Measurements from ENCODE around the gene OSBPL10. TPM values are rescaled to one million over a fixed set of nuclear protein-coding genes. Genes with fewer than 3 reads are reported as not detected.
A peak's percentile ranks its signal among the peaks of the same experiment; 100 is the strongest.

OSBPL10 gene
- total and polyA plus RNA-seq, 2 donors (not counting 1 experiment from before 2014, with no cell fraction given): 7.1 to 7.5 TPM

DNA sequence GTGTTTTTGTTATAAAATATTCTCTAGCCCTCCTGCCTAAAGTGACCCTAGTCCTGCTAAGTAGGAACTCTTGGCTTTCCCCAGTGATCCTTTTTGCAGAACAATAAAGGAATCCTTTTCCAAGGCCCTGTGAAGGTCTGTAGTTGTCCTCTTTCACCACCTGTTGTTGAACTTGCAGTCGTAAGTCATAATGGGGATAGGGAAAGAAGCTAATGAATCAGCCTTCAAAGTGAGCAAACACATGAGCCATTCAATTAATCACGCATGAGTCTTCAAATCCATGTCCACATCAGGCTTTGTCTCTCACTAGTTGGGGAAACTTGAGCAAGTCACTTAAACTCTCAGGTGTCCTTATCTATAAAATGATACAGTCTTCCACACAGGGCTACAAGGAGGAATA lies 28.0 kb upstream of the OSBPL10 start:
- H3K27ac ChIP-seq (ENCODE audit: insufficient read depth, low read length): no peak overlapping the region
- H3K36me3 ChIP-seq (ENCODE audit: control insufficient read depth, insufficient read depth, low read length): no peaks in the 10 kb centered on the region
- no peak for TF ChIP-seq EZH2 (IDR thresholded peaks at IDR 0.05; ENCODE audit: low read length, missing control alignments)
- no peak for TF ChIP-seq CTCF (conservative IDR thresholded peaks at IDR 0.05 in 1 of 2, IDR thresholded peaks at IDR 0.05 in 1 of 2; ENCODE audit: low read depth in 1 of 2, low read length in 2 of 2)
- H2AFZ ChIP-seq (ENCODE audit: low read length): no peak overlapping the region
- DNase-seq (ENCODE audit: low read depth in 2 of 2): peak in 1 of 2 donors; percentile 51
- no peak overlapping the region for H3K4me3 ChIP-seq (replicated peaks in 1 of 4; ENCODE audit: control extremely low read depth in 1 of 4, insufficient read depth in 1 of 4, low read depth in 3 of 4, low read length in 4 of 4)
- H3K27me3 ChIP-seq (ENCODE audit: control insufficient read depth, insufficient read depth, low read length): no peaks in the 10 kb centered on the region
- H3K9ac ChIP-seq (ENCODE audit: insufficient read depth, low read length): no peak overlapping the region
- no peaks in the 10 kb centered on the region for H3K79me2 ChIP-seq (ENCODE audit: control insufficient read depth, insufficient read depth, low read length)
- no peaks in the 10 kb centered on the region for H3K9me3 ChIP-seq (ENCODE audit: control insufficient read depth, insufficient read depth, low read depth, low read length)
- H3K4me2 ChIP-seq (ENCODE audit: extremely low read depth, insufficient read depth, low read length): no peak overlapping the region
- no peaks in the 10 kb centered on the region for H3K4me1 ChIP-seq (ENCODE audit: control insufficient read depth, extremely low read depth, insufficient read depth, low read length)
- H4K20me1 ChIP-seq (ENCODE audit: control insufficient read depth, extremely low read depth, insufficient read depth, low read length): no peaks in the 10 kb centered on the region

- Histone ChIP-seq H3K9me3 (ENCODE audit: control insufficient read depth, insufficient read depth, low read depth, low read length) (no peaks in the 10 kb centered on the region), H4K20me1 (ENCODE audit: control insufficient read depth, extremely low read depth, insufficient read depth, low read length) (no peaks in the 10 kb centered on the region), H3K36me3 (ENCODE audit: control insufficient read depth, insufficient read depth, low read length) (no peaks in the 10 kb centered on the region), H3K79me2 (ENCODE audit: control insufficient read depth, insufficient read depth, low read length) (no peaks in the 10 kb centered on the region), H3K27me3 (ENCODE audit: control insufficient read depth, insufficient read depth, low read length) (peaks cover 2% of the 10 kb centered on the region), H3K9ac (ENCODE audit: insufficient read depth, low read length) (no peak overlapping the region), H3K4me1 (ENCODE audit: control insufficient read depth, extremely low read depth, insufficient read depth, low read length) (no peaks in the 10 kb centered on the region), H3K4me2 (ENCODE audit: extremely low read depth, insufficient read depth, low read length) (no peak overlapping the region), H2AFZ (ENCODE audit: low read length) (no peak overlapping the region), H3K4me3 (replicated peaks in 1 of 4; ENCODE audit: control extremely low read depth in 1 of 4, insufficient read depth in 1 of 4, low read depth in 3 of 4, low read length in 4 of 4) (no peak overlapping the region), H3K27ac (ENCODE audit: insufficient read depth, low read length) (no peak overlapping the region)
- no peak for DNase-seq (ENCODE audit: low read depth in 2 of 2)
- TF ChIP-seq EZH2 (IDR thresholded peaks at IDR 0.05; ENCODE audit: low read length, missing control alignments) (no peak), CTCF (conservative IDR thresholded peaks at IDR 0.05 in 1 of 2, IDR thresholded peaks at IDR 0.05 in 1 of 2; ENCODE audit: low read depth in 1 of 2, low read length in 2 of 2) (no peak)
Measured at GRCh38 chr3:32004113-32004765, 23.2 kb upstream of the OSBPL10 start.

- no peaks in the 10 kb centered on the region for H3K9me3 ChIP-seq (ENCODE audit: control insufficient read depth, insufficient read depth, low read depth, low read length)
- peaks cover 2% of the 10 kb centered on the region for H3K27me3 ChIP-seq (ENCODE audit: control insufficient read depth, insufficient read depth, low read length)
- H3K9ac ChIP-seq (ENCODE audit: insufficient read depth, low read length): no peak overlapping the region
- no peak overlapping the region for H3K4me3 ChIP-seq (replicated peaks in 1 of 4; ENCODE audit: control extremely low read depth in 1 of 4, insufficient read depth in 1 of 4, low read depth in 3 of 4, low read length in 4 of 4)
- no peak overlapping the region for H3K4me2 ChIP-seq (ENCODE audit: extremely low read depth, insufficient read depth, low read length)
- no peak for DNase-seq (ENCODE audit: low read depth in 2 of 2)
- H4K20me1 ChIP-seq (ENCODE audit: control insufficient read depth, extremely low read depth, insufficient read depth, low read length): no peaks in the 10 kb centered on the region
- no peak overlapping the region for H3K27ac ChIP-seq (ENCODE audit: insufficient read depth, low read length)
- TF ChIP-seq EZH2 (IDR thresholded peaks at IDR 0.05; ENCODE audit: low read length, missing control alignments) (no peak), CTCF (conservative IDR thresholded peaks at IDR 0.05 in 1 of 2, IDR thresholded peaks at IDR 0.05 in 1 of 2; ENCODE audit: low read depth in 1 of 2, low read length in 2 of 2) (no peak)
- H3K4me1 ChIP-seq (ENCODE audit: control insufficient read depth, extremely low read depth, insufficient read depth, low read length): no peaks in the 10 kb centered on the region
- no peaks in the 10 kb centered on the region for H3K79me2 ChIP-seq (ENCODE audit: control insufficient read depth, insufficient read depth, low read length)
- no peaks in the 10 kb centered on the region for H3K36me3 ChIP-seq (ENCODE audit: control insufficient read depth, insufficient read depth, low read length)
- no peak overlapping the region for H2AFZ ChIP-seq (ENCODE audit: low read length)
Measured at GRCh38 chr3:32003380-32003779, 22.3 kb upstream of the OSBPL10 start.

Measured in fibroblast of lung (primary cell).